Measurements from ENCODE around the gene SIPA1L3.

The SIPA1L3 gene

DNA sequence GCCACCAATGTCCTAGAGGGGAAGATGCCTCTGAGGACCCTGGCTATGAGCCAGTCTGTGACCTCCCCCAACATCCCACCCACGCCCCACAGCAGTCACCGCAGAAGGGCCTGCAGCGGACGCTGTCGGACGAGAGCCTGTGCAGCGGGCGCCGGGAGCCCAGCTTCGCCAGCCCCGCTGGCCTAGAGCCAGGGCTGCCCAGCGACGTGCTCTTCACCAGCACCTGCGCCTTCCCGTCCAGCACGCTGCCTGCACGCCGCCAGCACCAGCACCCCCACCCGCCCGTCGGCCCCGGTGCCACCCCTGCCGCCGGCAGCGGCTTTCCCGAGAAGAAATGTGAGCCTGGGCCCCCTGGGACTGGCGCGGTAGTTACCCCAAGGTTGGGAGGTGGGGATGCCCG is 286.4 kb downstream of the SIPA1L3 start:
- DNase-seq (ENCODE audit: low read depth in 2 of 2): no peak

- DNase-seq (ENCODE audit: low read depth in 2 of 2): no peak
These were observed 287.2 kb downstream of the SIPA1L3 start for GRCh38 chr19:38194061-38194701.

- DNase-seq (ENCODE audit: low read depth in 2 of 2): no peak
These were observed 288.2 kb downstream of the SIPA1L3 start for GRCh38 chr19:38195237-38195636.

GRCh38 chr19:38196245-38196837 is 289.3 kb downstream of the SIPA1L3 start:
- no peak for DNase-seq (ENCODE audit: low read depth in 2 of 2)

DNA sequence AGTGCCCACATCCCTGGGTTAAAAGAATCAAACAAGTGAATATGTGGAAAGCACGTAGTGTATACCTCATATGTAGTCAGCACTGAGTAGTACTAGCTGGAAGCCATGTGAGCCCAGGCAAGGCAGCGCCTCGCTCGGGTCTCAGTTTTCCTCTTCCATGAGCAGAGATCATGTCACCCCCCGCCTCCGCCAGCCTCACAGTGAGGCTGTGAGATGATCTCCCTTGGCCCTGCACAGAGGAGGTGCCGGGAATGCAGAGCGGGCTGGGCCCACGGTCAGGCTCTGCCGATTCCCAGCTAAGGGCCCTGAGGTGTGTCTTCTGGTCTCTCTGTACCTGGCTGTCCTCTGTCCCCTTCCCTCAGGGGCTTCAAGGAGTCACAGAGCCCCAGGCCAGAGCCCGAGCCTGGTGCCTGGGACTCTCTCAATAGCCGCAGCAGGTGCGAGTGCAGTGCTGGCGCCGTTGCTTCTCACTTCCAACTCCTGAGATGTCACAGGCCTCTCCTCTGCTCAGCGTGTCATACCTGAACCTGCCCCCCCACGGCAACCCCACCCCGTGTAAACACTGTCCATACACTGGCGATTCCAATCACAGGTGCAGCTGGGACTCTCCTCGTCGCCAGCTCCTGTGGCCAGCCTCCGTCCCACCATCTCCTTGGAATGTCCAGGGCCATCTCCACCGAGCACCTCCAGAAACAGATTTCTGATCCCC is 290.1 kb downstream of the SIPA1L3 start:
- no peak for DNase-seq (ENCODE audit: low read depth in 2 of 2)

DNA sequence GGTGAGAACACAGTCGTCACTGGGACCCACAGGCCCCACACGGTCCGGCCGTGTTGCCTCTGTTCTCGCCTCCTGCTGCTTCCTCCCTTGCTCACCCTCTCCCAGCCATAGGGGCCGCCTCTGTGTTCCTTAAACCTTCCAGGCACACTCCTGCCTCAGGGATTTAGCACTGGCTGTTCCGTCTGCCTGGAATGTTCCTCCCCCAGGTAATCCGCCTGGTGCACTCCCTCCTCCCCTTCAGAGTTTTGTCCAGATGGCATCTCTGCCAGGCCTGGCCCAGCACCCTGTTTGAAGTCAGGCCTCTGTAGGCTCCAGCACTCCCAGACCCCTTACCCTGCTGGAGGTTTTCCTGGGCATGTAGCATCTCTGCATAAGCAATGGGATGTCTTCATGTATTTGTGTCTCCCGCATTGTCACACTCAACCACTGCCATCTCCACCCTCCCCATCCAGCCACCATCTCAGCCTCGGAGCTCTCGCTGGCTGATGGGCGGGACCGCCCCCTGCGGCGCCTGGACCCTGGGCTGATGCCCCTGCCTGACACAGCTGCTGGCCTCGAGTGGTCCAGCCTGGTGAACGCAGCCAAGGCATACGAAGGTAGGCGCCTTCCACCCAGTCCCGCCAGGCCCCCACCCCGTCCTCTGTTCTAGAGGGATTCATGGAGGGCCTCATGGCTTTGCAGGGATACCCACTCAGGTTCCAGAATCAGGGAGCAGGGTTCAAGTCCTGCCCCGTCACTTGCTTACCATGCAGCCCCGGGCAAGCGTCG is 291.1 kb downstream of the SIPA1L3 start:
- no peak for DNase-seq (ENCODE audit: low read depth in 2 of 2)

- DNase-seq (ENCODE audit: low read depth in 2 of 2): no peak
These were observed 292.3 kb downstream of the SIPA1L3 start for GRCh38 chr19:38199340-38199739.

DNA sequence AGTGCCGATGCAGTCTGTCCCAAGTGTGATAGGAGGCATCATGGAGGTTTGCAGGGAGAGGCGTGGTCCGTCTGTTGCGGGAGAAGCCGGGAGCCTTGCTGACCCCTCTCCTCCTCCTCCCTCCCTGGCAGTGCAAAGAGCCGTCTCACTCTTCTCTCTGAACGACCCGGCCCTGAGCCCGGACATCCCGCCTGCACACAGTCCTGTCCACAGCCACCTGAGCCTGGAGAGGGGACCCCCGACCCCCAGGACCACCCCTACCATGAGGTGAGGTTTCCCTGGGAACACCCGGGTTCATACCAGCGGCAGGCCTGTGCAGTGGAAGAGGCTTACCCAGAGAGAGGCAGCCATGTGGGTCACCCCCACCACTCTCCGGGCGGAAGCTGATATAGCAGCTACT is 294.7 kb downstream of the SIPA1L3 start:
- no peak for DNase-seq (ENCODE audit: low read depth in 2 of 2)

DNA sequence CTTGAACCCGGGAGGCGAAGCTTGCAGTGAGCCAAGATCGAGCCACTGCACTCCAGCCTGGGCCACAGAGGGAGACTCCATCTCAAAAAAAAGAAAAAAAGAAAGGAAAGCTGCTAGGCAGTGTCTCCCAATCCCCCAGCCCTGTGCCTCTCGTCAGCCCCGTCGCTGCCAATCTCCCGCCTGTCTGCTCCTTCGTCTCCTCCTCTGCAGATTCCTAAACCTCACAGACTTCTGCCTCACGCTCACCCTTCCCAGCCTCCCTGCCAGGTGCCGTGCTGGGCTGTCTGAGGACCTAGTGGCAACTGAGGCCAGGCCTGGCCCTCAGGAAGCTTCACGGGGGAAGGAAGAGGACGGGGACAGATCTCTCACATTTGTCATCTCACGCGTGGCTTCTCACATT is 295.5 kb downstream of the SIPA1L3 start:
- no peak for DNase-seq (ENCODE audit: low read depth in 2 of 2)

GRCh38 chr19:38203197-38203596 is 296.2 kb downstream of the SIPA1L3 start:
- no peak for DNase-seq (ENCODE audit: low read depth in 2 of 2)

DNA sequence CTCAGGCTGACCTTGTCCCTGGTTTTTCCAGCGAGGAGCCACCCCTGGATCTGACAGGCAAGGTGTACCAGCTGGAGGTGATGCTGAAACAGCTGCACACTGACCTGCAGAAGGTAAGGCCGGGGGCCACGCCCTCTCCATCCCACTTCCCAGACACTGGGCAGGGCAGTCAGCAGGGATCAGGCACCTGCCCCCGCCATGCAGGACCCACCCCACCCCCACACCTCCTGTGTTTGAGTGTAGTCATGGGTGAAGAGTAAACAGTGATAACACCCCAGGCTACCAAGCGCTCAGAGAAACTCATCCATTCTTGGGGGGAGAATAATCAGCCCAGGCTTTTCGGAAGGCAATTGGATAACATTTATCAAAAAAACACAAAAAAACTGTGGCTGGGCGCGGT is 297.1 kb downstream of the SIPA1L3 start:
- DNase-seq (ENCODE audit: low read depth in 2 of 2): no peak

DNA sequence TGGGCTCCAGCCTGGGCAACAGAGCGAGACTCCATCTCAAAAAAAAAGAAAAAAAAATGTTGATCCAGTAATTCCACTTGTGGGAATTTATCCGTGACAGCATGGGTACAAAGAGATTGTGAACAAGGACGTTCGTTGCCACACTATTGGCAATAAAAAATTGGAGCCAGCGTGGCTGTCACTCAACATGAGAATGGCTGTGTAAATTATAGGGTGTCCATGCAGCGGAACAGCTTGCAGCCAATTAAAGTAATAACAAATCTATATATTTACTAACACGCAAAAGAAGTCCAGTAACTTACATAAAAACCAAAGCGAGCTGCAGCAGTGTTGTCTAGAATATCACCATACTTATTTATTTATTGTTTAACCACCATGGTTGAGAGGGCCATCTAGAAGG is 297.7 kb downstream of the SIPA1L3 start:
- DNase-seq (ENCODE audit: low read depth in 2 of 2): no peak

DNA sequence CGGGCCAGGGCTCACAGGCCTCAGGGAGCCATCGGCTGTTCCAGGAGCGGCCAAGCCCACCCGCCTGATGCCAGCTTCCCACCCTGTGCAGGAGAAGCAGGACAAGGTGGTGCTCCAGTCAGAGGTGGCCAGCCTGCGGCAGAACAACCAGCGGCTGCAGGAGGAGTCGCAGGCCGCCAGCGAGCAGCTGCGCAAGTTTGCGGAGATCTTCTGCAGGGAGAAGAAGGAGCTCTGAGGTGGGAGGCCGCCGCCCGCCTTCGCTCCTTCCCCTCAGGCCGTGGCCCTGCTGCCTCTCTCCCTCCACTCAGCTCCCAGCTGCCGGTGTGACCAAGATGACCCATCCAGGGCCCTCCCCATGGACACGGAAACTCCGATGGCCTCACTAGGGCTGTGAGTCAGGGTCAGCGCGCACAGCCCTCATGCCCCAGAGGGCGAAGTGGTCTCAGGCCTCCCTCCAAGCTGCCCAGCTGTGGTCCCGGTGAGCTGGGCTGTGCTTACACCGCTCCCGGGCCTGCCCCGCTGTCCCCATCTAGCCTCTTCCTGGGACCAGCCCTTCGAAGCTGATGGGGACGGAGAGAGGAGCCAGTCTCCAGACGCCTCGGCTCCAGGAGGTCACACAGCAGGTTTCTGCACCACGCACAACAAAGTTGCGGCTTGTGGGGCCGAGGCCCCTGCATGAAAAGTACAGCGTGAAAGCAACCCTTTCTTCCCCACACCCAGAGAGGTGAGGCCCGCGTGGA is 299.2 kb downstream of the SIPA1L3 start:
- no peak for DNase-seq (ENCODE audit: low read depth in 2 of 2)

DNA sequence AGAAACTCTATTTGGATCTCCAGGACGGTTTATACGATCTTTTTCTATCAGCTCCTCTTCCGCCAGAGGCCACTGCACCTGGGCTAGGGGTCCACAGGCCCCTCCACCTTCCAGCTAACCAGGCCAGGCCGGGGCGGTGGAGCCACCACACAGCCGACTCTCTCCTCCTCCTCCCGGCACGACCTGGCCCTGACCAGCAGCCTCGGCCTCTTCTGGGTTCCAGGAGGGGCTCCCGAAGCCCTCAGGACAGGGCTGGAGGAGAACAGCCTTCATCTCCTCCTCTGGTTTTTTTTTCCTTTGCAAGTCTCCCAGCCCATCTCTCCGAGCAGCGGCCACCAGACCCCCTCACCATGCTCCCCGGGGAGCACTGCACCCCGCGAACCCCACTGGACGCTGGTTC is 299.9 kb downstream of the SIPA1L3 start:
- DNase-seq (ENCODE audit: low read depth in 2 of 2): no peak

DNA sequence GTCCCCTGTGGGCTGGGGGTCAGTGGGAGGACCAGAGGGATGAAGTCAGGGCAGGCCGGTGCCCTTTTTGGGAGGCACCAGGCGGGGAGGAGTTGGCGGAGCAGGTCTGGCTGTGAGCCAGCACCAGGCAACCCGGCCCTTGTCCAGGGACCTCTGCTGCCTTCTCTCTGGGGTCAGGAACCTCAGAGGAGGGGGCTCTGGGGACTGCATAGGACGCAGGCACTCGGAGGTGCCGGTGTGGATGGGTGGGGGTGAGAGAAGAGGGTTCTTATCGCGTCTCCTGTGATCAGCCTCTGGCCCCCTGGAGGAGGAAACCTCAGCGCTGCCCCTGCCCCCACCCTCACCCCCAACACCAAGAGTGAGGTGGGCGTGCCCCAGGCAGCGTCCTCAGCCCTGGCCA is 300.5 kb downstream of the SIPA1L3 start:
- DNase-seq (ENCODE audit: low read depth in 2 of 2): no peak

GRCh38 chr19:38208571-38208970 is 301.6 kb downstream of the SIPA1L3 start:
- no peak for DNase-seq (ENCODE audit: low read depth in 2 of 2)

DNA sequence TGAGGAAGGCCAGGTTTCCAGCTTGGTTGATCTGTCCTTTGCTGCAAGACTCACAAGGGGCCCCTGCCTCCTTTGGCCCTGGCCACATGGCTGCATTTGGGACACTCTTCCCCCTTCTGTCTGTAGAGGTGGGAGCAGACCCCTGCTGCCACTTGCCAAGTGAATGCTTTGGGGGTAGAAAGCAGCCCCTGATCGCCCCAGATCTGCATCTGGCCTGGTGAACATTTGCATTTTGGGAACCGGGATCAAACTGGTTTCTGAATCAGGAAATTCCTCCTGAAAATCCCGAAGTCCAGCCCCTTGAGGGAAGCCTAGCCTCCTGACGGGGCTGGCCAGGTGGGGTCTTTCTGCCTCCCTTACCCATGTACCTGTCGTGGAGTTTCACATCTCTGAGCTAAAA is 302.1 kb downstream of the SIPA1L3 start:
- no peak for DNase-seq (ENCODE audit: low read depth in 2 of 2)

DNA sequence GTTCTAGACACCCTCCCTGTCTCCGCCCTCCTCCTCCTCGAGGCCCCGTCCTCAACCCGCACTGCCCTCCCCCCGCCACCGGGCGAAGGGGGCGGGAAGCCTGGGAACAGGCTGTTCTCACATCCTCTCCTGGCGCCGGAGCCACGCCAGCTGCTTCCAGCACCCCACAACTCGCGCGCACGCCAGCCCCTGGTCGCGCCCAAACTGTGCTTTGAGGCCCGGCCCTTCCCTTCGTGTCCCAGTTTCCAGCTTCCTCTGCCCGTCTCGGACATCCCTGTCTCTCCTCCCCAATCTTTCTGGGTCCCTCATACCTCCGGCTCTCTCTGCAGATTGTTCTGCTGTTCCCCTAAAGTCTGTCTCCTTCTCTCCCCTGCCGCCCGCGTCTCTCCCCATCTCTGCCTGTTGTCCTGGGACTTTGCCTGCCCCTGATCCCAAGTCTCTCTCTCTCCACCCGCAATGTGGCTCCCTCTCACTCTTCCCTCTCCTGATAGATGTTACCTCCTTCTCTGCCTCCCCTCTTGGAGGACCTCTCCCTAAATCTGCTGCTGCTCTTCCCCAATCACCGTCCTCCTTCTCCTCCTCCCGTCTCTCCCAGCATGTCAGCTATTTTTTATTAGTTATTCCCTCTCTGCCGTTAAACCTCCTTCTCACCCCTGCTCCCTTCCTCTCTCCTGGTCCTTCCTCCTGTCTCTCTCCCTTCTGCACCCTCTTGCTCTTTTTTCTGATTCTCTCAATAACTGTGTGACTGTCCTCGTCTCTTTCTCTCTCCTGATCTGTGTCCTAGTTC is 302.9 kb downstream of the SIPA1L3 start:
- no peak for DNase-seq (ENCODE audit: low read depth in 2 of 2)

- peak in 1 of 2 experiments; percentile 24 for DNase-seq (ENCODE audit: low read depth in 2 of 2)
These were observed 303.5 kb downstream of the SIPA1L3 start for GRCh38 chr19:38210458-38210987.

GRCh38 chr19:38211151-38211591 is 304.2 kb downstream of the SIPA1L3 start:
- DNase-seq (ENCODE audit: low read depth in 2 of 2): no peak

DNA sequence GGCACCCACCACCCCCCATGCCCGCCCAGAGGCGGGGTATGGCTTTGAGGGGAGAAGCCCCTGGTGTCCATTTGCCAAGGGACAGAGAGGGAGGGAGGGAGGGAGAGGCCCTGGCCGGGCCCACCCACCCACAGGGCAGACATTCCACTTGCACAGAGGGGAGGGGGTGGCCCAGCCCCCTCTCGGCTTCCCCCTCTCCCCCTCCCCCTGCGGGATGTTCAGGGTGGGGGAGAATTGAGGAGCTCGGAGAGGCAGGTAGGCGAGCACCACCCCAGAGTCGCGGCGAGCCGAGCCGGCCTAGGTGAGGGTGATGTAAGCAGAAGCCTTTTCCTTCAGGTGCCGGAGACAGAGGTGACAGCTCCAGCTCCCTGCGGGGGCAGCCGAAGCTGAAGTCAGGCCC is 304.8 kb downstream of the SIPA1L3 start:
- DNase-seq (ENCODE audit: low read depth in 2 of 2): no peak
